Measurements from ENCODE around the gene FAM163B.
"Not testable (repeated sequence)": the region's sequence is repeated elsewhere in the genome, so short reads cannot be mapped to it uniquely, and the experiment has no call there.

Gene FAM163B

GRCh38 chr9:133564451-133565116 lies 44.6 kb downstream of the FAM163B start:
- DNase-seq, result no peak

DNA sequence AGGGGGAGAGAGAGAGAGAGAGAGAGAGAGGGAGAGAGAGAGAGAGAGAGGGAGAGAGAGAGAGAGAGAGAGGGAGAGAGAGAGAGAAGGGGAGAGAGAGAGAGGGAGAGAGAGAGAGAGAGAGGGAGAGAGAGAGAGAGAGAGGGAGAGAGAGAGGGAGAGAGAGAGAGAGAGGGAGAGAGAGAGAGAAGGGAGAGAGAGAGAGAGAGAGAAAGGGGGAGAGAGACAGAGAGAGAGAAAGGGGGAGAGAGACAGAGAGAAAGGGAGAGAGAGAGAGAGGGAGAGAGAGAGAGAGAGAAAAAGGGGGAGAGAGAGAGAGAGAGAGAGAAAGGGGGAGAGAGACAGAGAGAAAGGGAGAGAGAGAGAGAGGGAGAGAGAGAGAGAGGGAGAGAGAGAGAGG lies 45.4 kb downstream of the FAM163B start:
- DNase-seq, result not testable (repeated sequence)

DNA sequence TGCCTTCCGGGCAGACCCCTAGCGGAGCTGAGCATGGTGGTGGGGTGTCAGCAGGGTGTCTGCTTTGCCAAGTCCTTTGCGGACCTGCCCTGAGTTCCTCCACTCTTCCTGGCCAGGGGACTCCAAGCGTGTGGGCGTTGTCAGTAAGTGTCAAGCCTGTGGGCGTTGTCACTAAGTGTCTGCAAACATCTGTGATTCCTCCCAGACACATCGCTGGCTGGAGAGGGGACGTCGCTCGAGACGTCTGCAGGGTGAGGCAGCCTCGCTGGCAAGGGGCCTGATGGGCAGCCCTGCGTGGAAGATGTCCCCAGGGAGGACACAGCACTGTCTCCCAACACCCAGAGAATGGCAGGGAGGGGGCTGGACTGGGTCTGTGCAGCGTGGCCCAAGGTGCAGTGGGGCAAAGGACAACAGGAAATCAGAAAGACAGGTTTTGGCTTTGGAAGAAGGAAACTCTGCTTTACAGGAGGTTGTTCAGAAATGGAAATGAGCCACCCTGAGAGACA lies 45.8 kb downstream of the FAM163B start:
- peak; percentile 47 for DNase-seq

GRCh38 chr9:133562611-133563290 lies 46.4 kb downstream of the FAM163B start:
- DNase-seq, result no peak

GRCh38 chr9:133561976-133562554 lies 47.1 kb downstream of the FAM163B start:
- DNase-seq, result no peak

GRCh38 chr9:133560944-133561343 lies 48.2 kb downstream of the FAM163B start:
- no peak for DNase-seq

DNA sequence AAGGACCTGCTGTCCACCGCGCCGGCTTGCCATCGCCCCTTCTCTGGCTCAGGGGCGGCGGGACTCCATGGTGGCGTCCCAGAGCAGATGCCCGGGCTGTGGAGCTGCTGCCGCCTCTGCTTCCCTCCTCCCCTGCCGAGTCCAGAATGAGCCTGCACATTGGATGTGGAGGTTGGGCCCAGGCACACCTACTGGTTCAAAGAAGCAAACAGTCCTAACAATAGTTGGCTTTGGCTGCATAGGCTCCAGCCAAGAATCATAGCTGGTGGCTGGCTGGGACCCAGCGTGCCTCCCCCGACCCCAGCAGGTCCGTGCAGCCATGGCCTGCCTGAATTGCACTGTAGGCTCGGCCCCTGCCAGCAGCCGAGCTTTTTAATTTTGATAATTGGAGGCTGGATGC lies 48.9 kb downstream of the FAM163B start:
- no peak for DNase-seq

DNA sequence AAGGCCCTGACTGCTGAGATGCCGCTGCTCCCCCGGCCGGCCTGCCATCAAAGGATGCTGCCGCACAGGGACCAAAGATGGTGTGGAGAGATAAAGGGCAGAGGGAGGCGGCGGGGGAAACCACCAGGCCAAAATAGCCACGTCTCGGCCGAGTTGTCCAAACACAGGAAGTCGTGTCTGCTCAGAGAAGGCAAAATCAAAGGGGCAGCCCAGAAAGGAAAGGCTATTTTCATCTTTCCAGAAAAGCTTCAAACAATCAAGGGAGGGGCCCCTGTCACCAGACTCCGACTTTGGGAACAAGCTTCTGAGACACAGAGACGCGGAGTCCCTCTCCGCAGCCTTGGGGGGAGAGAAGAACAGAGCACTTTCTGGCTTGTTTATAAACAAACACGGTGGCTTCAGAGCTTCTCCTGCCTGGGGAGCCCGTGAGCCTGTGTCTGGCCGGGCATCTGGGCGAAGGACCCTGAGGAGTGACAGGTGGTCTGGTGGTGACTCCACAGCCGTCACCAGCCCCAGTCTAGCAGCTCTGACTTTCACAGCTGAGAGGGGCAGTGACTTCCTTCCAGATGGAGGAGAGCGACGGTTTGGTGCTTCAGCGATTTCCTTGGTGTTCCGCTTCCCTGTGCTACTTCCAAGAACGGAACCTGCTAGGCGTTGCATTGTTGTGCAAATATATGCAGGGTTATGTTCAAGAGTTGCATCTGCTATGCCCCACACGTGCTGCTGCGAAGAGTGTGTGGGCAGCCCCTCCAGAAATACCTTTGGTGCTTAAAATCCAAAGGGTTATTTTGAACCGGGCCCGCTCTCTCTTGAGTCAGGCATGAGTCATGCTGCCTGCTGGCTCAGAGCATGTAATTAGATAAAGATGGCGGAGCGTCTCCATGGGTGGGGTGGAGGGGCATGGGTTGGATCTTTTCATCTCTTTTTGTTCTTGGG lies 50.7 kb downstream of the FAM163B start:
- peak; percentile 13 for DNase-seq

GRCh38 chr9:133557581-133557980 lies 51.6 kb downstream of the FAM163B start:
- no peak for DNase-seq

DNA sequence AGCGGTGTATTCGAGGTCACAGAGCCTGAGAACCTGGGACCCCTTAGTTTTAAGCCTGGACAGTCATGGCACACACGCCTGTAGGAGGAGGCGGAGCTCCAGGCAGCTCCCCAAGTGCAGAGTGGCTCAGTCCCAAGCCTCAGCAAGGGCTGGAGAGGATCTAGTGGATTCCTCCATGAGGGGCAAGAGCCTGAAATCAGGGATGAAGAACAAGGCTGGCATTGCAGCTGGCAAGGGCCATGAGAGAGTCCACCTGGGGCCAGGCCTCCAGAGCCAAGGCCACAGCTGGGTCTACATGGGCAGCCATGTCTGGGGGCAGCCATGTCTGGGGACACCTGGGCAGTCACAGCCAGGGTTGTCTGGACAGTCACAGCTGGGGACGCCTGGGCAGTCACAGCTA lies 52.8 kb downstream of the FAM163B start:
- DNase-seq, result no peak

DNA sequence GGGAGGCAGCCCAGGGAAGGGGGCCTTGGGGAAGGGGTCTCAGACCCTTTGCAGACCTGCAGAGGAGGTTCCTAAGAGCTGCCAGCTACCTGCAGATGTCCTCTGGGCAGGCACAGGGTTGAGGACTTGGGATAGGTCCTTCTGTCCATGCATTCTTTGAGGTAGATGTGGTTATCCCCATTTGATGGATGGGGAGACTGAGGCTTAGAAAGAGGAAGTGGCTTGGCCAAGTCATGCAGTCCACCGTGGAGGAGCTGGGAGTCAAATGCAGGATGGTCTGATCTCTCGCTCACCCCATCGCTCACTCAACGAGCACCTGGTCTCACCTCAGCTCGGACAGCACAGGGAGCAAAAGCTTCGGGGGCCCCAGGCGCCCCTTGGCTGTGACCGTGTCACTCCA lies 54.5 kb downstream of the FAM163B start:
- DNase-seq, result no peak

DNA sequence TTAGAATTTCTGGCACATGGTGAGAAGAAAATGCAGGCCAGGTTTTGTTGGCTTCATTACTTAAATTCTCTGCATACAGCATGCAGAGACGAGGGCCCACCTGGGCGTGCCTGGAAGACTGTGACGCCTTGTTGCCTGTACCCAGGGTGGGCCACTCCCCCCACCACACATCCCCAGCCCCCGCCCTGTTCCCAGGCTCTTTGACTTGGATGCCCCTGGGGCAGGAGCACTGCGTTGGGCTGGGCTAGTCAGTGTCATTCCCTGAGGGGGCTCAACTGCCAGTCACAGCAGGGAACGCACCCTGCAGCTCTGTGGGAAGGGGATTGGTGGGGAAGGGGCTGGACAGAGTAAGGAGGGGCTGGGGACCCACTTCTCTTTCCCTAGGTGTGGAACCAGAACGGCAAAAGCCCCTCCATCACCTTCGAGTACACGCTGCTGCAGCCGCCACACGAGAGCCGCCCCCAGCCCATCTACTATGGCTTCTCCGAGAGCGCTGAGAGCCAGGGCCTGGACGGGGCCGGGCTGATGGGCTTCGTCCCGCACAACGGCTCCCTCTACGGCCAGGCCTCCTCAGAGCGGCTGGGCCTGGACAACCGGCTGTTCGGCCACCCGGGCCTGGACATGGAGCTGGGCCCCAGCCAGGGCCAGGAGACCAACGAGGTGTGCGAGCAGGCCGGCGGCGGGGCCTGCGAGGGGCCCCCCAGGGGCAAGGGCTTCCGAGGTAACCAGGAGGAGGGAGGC lies 55.0 kb downstream of the FAM163B start:
- DNase-seq, result no peak

GRCh38 chr9:133553123-133553522 lies 56.1 kb downstream of the FAM163B start:
- DNase-seq, result no peak

DNA sequence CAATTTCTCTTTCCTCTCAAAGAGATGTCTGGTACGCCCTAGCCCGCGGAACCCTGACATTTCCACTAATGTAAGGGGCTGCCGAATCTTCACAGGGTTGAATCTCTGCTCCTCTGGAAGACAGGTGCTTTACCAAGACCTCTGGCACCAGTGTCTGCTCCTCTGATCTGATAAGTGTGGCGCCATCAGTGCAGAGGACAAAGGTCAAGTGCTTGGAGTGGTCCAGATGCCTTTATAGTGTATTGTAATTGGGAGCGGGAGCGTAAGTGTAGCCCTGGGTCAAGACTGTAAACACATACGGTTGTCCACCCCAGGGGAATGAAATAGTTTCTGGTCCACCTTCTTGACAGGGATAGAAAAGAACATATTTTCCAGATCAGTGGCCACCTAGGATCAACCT lies 57.0 kb downstream of the FAM163B start:
- DNase-seq, result no peak

GRCh38 chr9:133551446-133551845 lies 57.7 kb downstream of the FAM163B start:
- no peak for DNase-seq

DNA sequence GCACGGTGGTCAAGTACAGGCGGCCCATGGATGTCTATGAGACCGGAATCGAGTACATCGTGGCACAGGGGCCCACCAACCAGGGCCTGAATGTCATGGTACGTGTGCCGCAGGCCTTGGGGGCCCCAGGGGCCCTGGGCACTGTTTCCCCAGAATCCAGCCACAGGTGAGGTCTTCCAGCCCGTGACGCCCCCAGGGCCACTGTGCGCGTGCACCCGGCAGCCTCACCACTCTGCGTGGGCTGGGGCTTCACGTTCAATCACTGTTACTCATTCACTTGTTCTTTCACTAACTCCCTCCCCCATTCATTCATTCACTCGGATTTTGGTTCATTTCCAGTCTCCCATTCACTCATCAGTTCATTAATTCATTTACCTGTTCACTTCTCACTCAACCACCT lies 62.1 kb downstream of the FAM163B start:
- DNase-seq, result no peak

- no peak for DNase-seq
These were observed 62.9 kb downstream of the FAM163B start for GRCh38 chr9:133546287-133546680.

DNA sequence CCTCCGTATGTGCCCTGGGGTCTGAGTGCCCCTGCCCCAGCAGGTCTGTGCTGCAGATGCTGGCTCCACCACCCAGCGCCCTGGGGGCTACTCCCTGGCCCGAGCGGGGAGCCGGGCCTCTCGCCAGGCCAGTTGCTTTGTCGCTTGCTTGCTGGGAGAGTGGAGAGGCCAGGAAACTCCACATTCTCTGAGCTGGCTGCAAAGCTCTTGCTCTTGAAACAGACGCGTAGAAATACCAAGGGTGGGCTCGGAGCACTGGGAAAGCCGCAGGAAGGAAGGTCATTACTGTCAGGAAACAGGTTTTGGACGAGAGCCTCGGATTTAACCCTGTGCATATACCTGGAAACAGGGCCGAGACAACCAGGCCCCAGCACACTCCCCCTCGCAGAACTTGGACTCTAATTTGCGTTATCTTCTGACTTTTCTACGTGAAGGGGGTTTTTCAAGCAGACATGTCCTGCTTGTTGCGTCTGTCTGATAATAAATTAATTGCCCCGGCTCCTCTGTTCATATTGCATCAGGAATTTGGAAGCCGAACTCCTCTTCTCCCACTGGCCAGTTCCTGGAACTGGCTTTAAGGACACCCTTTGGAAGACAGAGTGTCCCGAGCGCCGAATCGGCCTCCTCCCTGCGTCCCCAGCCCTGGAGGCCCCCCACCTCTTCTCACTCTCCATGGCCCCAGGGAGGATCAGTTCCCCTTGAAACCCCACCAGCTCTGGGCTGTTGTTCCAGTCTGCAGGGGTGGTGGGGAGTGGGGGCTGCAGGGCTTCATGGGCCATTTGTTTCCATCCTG lies 63.5 kb downstream of the FAM163B start:
- DNase-seq, result no peak

DNA sequence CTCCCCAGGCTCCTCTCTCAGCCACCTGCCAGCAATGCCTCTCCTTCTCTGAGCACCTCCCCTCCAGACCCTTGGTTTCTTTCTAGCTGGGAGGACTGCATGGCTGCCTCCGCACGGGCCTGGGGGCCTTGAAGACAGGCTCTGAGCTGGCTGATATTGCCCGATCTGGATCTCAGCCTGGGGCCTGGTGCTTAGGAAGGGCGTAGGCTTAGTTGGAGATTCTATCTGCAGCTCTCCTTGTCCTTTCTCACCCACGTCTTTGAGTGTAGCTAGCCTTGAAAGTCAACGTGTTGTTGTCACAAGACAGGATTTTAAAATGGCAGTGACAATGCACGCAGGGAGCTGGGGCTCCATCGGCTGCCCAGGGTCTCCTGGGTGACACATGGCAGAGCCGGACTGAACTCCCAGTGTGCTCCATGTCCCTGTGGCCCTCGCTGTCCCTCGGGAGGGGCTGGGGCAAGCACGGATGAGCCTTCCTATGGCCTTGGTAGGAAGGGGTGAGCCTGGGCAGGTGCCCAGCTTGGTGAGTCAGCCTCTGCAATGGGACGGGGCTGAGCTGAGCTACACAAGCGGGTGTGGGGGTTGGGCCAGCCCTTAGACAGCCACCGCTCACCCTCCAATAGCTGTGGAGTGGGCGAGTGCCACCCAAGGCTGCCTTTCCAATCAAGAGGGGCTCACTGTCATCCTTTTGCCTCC lies 65.3 kb downstream of the FAM163B start:
- no peak for DNase-seq

DNA sequence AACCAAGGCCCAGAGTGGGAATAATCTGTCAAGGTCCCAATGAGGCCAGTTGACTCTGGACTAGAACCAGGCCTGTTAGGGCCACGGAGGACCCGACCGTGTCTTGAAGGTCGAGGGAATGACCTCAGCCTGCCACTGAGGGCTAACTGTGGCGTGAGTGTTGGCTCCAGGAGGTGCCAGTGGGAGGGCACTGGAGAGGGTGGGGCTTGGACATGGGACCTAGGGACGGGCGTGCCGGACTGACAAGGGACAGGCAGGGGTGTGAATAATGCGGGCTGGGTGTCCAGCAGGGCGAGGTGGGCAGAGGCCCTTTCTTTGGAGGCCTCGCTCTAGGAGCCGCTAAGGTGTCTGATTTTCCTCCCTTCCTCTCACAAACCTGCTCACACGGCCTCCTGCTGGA lies 67.2 kb downstream of the FAM163B start:
- no peak for DNase-seq

DNA sequence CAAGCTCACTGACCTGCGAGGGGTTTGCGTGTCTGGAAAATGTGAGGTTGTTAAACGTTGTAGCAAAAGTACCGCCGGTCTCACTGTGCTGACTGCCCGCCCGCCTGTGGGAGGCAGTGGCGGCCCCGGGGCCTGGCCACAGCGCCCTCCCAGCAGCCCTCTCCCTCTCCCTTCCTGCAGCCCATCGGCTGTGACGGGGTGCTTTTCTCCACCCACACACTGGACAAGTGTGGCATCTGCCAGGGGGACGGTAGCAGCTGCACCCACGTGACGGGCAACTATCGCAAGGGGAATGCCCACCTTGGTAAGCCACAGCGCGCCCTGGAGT lies 68.5 kb downstream of the FAM163B start:
- no peak for DNase-seq
